ENCODE results near the gene PADI1. TPM values are rescaled to one million over a fixed set of nuclear protein-coding genes. Genes with fewer than 3 reads are reported as not detected.

PADI1 gene
- total RNA-seq, 1 donor from 2014 or later, result not detected

DNA sequence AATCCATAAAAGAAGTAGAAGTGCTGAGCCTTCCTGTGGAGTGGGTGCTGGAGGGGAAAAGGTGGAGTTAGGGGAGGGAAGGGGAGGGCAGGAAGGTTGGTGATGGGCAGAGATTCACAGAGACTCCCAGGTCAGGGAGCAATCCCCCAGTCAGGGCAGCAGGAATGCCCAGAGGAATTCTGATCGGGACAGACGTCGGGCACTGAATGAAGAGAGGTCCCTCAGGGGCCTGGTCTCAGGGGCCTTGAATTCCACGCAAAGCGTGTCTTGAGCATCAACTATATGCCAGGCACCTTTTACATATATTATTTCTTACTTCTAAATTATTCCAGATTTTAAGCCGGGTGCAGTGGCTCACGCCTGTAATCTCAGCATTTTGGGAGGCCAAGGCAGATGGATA lies 7.2 kb upstream of the PADI1 start:
- intact Hi-C loops (cut with micrococcal nuclease), result no loop called here

GRCh38 chr1:17198476-17199258 lies 6.3 kb upstream of the PADI1 start:
- Histone ChIP-seq H3K36me3 (no peaks in the 10 kb centered on the region), H3K27me3 (ENCODE audit: low read depth) (peaks cover 96% of the 10 kb centered on the region), H3K27ac (replicated peaks) (no peak overlapping the region), H3K4me1 (no peaks in the 10 kb centered on the region), H3K4me3 (no peak overlapping the region), H3K9me3 (replicated peaks) (no peaks in the 10 kb centered on the region)
- TF ChIP-seq CTCF (IDR thresholded peaks at IDR 0.05; ENCODE audit: borderline replicate concordance), result no peak
- DNase-seq, result no peak
- intact Hi-C loops (cut with micrococcal nuclease), result no loop called here

More for the DNA sequence above, 7.2 kb upstream of the PADI1 start:
- no peak for DNase-seq
- H3K27me3 ChIP-seq (ENCODE audit: low read depth), result peaks cover 97% of the 10 kb centered on the region
- H3K4me1 ChIP-seq, result no peaks in the 10 kb centered on the region
- H3K9me3 ChIP-seq (replicated peaks), result no peaks in the 10 kb centered on the region
- H3K27ac ChIP-seq (replicated peaks), result no peak overlapping the region
- no peak overlapping the region for H3K4me3 ChIP-seq
- no peak for TF ChIP-seq CTCF (IDR thresholded peaks at IDR 0.05; ENCODE audit: borderline replicate concordance)
- H3K36me3 ChIP-seq, result no peaks in the 10 kb centered on the region

DNA sequence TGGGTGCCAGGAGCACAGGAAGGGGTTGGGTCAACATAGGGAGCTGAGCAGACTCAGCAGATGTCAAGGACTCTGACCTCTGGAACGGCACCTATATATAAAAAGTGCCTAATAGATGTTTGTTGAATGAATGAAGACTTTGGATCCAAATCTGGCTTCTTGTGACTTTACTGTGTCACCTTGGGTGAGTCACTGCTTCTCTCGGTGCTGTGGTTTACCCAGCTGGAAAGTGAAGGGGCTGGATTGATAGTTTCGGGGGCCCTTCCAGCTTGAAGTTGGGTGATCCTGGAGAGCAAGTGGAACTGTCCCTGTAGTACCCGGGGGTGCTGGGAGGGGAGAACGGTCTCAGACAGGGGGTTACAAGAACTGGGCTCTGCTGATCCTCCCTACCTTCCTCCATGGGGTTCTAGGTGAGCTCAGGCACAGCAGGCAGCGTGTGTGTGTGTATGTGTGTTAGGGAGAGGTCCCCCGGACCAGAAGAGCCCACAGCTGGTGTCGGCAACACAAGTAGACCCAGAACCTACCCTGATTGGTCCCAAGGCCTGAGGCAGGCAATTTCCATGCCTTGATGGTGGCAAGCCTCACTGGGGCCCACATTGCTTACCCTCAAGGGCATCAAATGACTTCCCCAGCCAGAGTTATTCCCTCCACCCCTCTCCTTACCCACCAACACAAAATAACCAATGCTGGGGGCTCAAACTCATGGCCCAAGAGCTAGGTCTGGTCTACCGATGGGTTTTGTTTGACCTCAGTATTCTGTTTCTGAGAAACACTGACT lies 5.5 kb upstream of the PADI1 start:
- no peak for TF ChIP-seq CTCF (IDR thresholded peaks at IDR 0.05; ENCODE audit: borderline replicate concordance)
- H3K27ac ChIP-seq (replicated peaks), result no peak overlapping the region
- H3K27me3 ChIP-seq (ENCODE audit: low read depth), result peaks cover 96% of the 10 kb centered on the region
- no peak overlapping the region for H3K4me3 ChIP-seq
- H3K4me1 ChIP-seq, result no peaks in the 10 kb centered on the region
- intact Hi-C loops (cut with micrococcal nuclease), result no loop called here
- no peaks in the 10 kb centered on the region for H3K9me3 ChIP-seq (replicated peaks)
- no peaks in the 10 kb centered on the region for H3K36me3 ChIP-seq
- DNase-seq, result no peak

DNA sequence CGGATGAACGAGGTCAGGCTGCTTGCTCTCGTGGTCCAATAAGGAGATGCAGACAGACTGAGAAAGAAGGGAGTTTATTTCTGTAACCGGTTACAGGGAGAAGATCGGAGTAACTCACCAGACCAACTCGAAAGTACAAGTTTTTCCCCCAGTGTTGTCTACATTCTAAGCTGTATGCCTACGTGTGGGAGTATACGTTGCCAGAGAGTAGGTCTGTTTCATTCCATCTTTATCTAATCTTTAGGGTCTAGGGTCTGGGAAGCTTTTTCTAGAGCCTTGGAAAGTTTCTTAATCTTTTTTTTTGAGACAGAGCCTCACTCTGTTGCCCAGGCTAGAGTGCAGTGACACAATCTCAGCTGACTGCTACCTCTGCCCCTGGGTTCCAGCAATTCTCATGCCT lies 4.7 kb upstream of the PADI1 start:
- Histone ChIP-seq H3K27ac (replicated peaks) (no peak overlapping the region), H3K36me3 (no peaks in the 10 kb centered on the region), H3K9me3 (replicated peaks) (no peaks in the 10 kb centered on the region), H3K27me3 (ENCODE audit: low read depth) (peaks cover 96% of the 10 kb centered on the region), H3K4me1 (no peaks in the 10 kb centered on the region), H3K4me3 (no peak overlapping the region)
- intact Hi-C loops (cut with micrococcal nuclease), result no loop called here
- DNase-seq, result no peak
- no peak for TF ChIP-seq CTCF (IDR thresholded peaks at IDR 0.05; ENCODE audit: borderline replicate concordance)

- Histone ChIP-seq H3K27ac (replicated peaks) (no peak overlapping the region), H3K36me3 (no peaks in the 10 kb centered on the region), H3K9me3 (replicated peaks) (no peaks in the 10 kb centered on the region), H3K27me3 (ENCODE audit: low read depth) (peaks cover 96% of the 10 kb centered on the region), H3K4me1 (no peaks in the 10 kb centered on the region), H3K4me3 (no peak overlapping the region)
- TF ChIP-seq CTCF (IDR thresholded peaks at IDR 0.05; ENCODE audit: borderline replicate concordance), result no peak
- DNase-seq, result no peak
- intact Hi-C loops (cut with micrococcal nuclease), result no loop called here
Observed at GRCh38 chr1:17200756-17201155, 4.2 kb upstream of the PADI1 start.
